Thoracic aorta (tissue), 2 donors: ENCODE measurements around the gene CANT1. TPM values are rescaled to one million over a fixed set of nuclear protein-coding genes. Genes with fewer than 3 reads are reported as not detected.

ENCODE experiments used
- ATAC-seq: fragments of 150-250 bp; one replicate; pipeline ENCODE4 v1.8.0; 2017; ENCODE audit warnings: low read depth; ENCODE audit not compliant: insufficient number of reproducible peaks, low FRiP score
- DNase-seq: peaks from one replicate; pipeline ENCODE4 v3.0.0-alpha.2; 2020; ENCODE audit warnings: low spot score
- H3K27ac ChIP-seq, 2 donors: fragments of 200-600 bp; sonication (generic); 1 replicate in 1 of 2; 2 replicates in 1 of 2; pipeline ENCODE4 v1.5.1; 2016; ENCODE audit warnings: mild to moderate bottlenecking in 2 of 2, moderate library complexity in 2 of 2
- H3K27me3 ChIP-seq: fragments of 200-600 bp; sonication (generic); replicated peaks from 2 replicates; pipeline ENCODE4 v1.6.0; 2016; ENCODE audit warnings: mild to moderate bottlenecking; ENCODE audit not compliant: insufficient read depth
- H3K36me3 ChIP-seq: fragments of 200-600 bp; sonication (generic); one replicate; pipeline ENCODE4 v1.5.1; 2016
- H3K4me1 ChIP-seq, 2 donors: fragments of 200-600 bp; sonication (generic); 1 replicate in 1 of 2; 2 replicates in 1 of 2; pipeline versions ENCODE4 v1.5.1 to v1.6.0; 2016; ENCODE audit warnings: low read depth in 2 of 2, mild to moderate bottlenecking in 1 of 2; ENCODE audit not compliant: control insufficient read depth in 1 of 2
- H3K4me3 ChIP-seq: fragments of 200-600 bp; sonication (generic); 2 replicates; pipeline ENCODE4 v1.5.1; 2016; ENCODE audit warnings: mild to moderate bottlenecking
- H3K9me3 ChIP-seq: fragments of 200-600 bp; sonication (generic); 2 replicates; pipeline ENCODE4 v1.5.1; 2016
- CTCF ChIP-seq: fragments of 200-600 bp; sonication (generic); IDR thresholded peaks from one replicate; pipeline ENCODE4 v1.5.1; 2019; ENCODE audit warnings: antibody characterized with exemption
- total RNA-seq, 2 donors: library from RNA; depleted of rRNA; stranded (reverse); fragments of >200 nt; gene quantifications; one replicate each; pipeline versions ENCODE4 v1.1.0 to v1.2.3, GENCODE V29; 2016

CANT1 gene
- total RNA-seq, 2 donors from 2014 or later = 21.4 to 41.0 TPM

DNA sequence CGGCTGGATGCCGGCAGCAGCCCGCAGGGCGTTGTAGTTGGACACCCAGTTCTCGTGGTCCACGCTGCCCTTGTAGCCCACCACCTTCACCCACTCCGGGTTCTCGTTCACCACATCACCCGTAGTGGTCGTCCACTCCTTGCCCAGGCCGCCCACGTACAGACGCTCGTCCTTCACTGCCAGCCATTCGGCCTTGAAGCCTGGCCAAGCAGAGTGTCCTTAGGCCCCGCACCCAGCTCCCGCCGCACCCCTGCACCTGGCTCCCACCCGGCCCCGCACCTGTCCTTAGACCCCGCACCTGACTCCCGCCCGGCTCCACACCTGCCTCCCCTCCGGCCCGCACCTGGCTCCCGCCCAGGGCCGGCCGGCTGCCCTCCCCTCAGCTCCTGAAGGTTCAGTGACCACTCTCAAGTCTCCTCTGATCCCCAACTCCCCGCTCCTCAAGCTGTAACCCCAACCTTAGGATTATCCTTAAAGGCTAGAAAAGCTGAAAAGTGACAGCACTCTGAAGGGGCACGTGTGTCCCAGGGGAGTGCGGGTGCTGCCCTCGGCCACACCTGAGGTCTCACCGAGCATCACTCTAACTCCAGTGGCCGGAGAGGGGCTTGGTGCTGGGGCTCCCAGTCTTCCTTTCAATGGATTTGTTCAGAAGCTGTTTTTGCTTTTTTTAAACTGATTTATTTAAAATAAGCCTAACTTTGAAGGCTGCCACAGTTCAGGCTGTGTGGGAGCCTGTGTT is 14.4 kb downstream of the CANT1 start:
- Histone ChIP-seq H3K4me3 (no peak overlapping the region), H3K36me3 (peaks cover 40% of the 10 kb centered on the region), H3K27ac (no peak overlapping the region), H3K4me1 (peaks cover 13 to 51% of the 10 kb centered on the region in 2 donors), H3K27me3 (no peaks in the 10 kb centered on the region), H3K9me3 (no peaks in the 10 kb centered on the region)
- no peak for ATAC-seq
- no peak for DNase-seq
- no peak for TF ChIP-seq CTCF

DNA sequence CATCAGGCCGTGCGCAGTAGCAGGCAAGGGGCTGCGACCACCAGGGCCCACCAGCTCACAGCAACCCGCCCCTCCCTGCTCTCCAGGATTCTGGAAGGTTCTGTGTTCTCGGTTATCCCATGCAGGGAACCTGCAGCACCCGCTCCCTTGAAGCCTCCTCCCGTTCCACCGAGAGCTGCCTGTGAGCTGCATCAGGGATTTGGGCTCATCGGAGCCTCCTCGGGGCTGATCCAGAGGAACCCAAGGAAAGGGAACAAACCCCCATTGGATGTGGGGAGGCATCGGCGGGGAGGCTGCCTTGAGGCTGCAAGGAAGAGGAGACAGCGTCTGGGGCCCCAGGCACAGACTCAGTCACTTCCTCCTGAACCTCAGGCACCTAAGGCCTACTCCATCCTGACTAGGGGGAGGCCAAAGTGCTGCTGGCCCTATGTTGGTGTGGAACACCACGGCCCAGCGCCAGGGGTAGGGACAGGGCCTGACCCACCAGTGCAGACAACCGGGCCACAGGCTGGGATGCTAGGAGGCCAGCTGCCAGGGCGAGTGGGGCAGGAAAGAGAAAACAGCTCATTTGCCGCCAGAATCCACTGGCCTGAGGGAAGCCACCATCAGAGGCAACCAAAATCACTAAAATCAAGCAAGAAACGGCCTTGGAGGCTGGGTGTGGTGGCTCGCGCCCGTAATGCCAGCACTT is 15.4 kb downstream of the CANT1 start:
- DNase-seq = no peak
- Histone ChIP-seq H3K27ac (no peak overlapping the region), H3K4me3 (no peak overlapping the region), H3K9me3 (no peaks in the 10 kb centered on the region), H3K27me3 (no peaks in the 10 kb centered on the region), H3K36me3 (peaks cover 40% of the 10 kb centered on the region), H3K4me1 (peaks cover 12 to 48% of the 10 kb centered on the region in 2 donors)
- no peak for ATAC-seq
- no peak for TF ChIP-seq CTCF

- Histone ChIP-seq H3K9me3 (no peaks in the 10 kb centered on the region), H3K27ac (no peak overlapping the region), H3K27me3 (no peaks in the 10 kb centered on the region), H3K4me1 (peaks cover 7 to 40% of the 10 kb centered on the region in 2 donors), H3K36me3 (peaks cover 40% of the 10 kb centered on the region), H3K4me3 (no peak overlapping the region)
- ATAC-seq (no peak), DNase-seq (no peak)
- peak; percentile 82 for TF ChIP-seq CTCF
Observed at GRCh38 chr17:78993241-78993956, 16.2 kb downstream of the CANT1 start.

GRCh38 chr17:78992542-78993212 is 16.9 kb downstream of the CANT1 start:
- DNase-seq = no peak
- Histone ChIP-seq H3K9me3 (no peaks in the 10 kb centered on the region), H3K36me3 (peaks cover 40% of the 10 kb centered on the region), H3K4me3 (no peak overlapping the region), H3K27me3 (no peaks in the 10 kb centered on the region), H3K27ac (no peak overlapping the region), H3K4me1 (peaks cover 3 to 38% of the 10 kb centered on the region in 2 donors)
- ATAC-seq = no peak
- TF ChIP-seq CTCF = no peak
